ENCODE data around the gene KCNE1. TPM values are rescaled to one million over a fixed set of nuclear protein-coding genes. Genes with fewer than 3 reads are reported as not detected.

KCNE1 gene
- total RNA-seq, 1 experiment from 2014 or later: 0.13 TPM

DNA sequence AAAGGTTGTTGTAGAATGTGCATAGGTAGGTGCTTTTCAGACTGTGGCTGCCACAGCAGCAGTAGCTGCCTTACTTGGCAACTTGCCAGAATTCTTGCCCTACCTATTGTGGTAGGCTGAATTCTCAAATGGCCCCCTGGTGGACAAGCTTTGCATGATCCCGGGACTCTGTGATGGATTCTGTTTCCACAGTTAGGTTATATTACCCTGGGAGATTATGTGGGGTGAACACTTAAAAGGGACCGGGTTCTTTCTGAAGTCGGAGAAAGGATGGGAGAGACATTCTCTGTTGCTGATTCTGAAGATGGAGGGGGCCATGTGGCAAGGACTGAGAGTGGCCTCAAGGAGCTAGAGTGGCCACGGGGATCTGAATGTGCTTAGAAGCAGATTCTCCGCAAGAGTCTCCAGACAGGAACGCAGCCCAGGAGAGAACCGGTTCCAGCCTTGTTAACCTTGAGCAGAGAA lies 32.1 kb upstream of the KCNE1 start:
- ChIA-PET POLR2A (ENCODE audit: low non-redundant PET) (no interaction called here), CTCF (interaction anchor here (0.5 to 1.3 kb wide), 6 partner anchors 9 to 620 kb away, joined by 3 to 8 read pairs (median 4); no protein-coding TSS in a partner anchor)
- intact Hi-C loops (cut with micrococcal nuclease; ENCODE audit: unreplicated experiment): no loop called here
- Histone ChIP-seq H3K9me3 (ENCODE audit: low read depth, low read length, poor library complexity, severe bottlenecking) (no peaks in the 10 kb centered on the region), H3K27ac (ENCODE audit: low read depth, low read length, poor library complexity, severe bottlenecking) (no peak overlapping the region), H3K4me3 (ENCODE audit: low read depth, low read length, poor library complexity, severe bottlenecking) (no peak overlapping the region), H3K36me3 (ENCODE audit: insufficient read depth, low read length, poor library complexity, severe bottlenecking) (no peaks in the 10 kb centered on the region), H3K4me1 (ENCODE audit: insufficient read depth, low read length, poor library complexity, severe bottlenecking) (no peaks in the 10 kb centered on the region), H3K27me3 (replicated peaks; ENCODE audit: insufficient read depth, low read depth, low read length, poor library complexity) (no peaks in the 10 kb centered on the region)
- TF ChIP-seq EZH2 (IDR thresholded peaks at IDR 0.05; ENCODE audit: borderline replicate concordance, low read depth, low read length, poor library complexity, severe bottlenecking): no peak
- TF ChIP-seq, protein P1, sequence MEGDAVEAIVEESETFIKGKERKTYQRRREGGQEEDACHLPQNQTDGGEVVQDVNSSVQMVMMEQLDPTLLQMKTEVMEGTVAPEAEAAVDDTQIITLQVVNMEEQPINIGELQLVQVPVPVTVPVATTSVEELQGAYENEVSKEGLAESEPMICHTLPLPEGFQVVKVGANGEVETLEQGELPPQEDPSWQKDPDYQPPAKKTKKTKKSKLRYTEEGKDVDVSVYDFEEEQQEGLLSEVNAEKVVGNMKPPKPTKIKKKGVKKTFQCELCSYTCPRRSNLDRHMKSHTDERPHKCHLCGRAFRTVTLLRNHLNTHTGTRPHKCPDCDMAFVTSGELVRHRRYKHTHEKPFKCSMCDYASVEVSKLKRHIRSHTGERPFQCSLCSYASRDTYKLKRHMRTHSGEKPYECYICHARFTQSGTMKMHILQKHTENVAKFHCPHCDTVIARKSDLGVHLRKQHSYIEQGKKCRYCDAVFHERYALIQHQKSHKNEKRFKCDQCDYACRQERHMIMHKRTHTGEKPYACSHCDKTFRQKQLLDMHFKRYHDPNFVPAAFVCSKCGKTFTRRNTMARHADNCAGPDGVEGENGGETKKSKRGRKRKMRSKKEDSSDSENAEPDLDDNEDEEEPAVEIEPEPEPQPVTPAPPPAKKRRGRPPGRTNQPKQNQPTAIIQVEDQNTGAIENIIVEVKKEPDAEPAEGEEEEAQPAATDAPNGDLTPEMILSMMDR (conservative IDR thresholded peaks at IDR 0.05; ENCODE audit: low read depth, low read length): peak; percentile 62
- no TSS peak for BruUV-seq (replicated peaks)
- DNase-seq (ENCODE audit: low spot score): peak; percentile 83

DNA sequence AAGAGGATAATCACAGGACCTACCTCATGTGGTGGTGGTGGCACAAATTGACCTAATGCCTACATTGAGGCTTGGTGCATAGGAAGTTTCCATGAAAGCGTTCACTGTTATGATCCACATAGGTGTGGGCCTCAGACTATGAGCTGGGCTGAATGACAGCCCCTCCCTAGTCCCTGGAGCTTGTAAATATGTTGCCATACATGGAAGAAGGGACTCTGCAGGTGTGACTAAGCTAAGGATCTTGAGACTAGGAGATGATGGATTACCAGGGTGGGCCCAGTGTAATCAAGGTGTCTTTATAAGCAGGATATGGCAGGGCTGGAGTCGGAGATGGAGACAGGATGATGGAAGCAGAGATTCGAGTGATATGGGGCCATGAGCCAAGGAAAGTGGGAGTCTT lies 31.0 kb upstream of the KCNE1 start:
- Histone ChIP-seq H3K27ac (ENCODE audit: low read depth, low read length, poor library complexity, severe bottlenecking) (no peak overlapping the region), H3K4me3 (ENCODE audit: low read depth, low read length, poor library complexity, severe bottlenecking) (no peak overlapping the region), H3K27me3 (replicated peaks; ENCODE audit: insufficient read depth, low read depth, low read length, poor library complexity) (no peaks in the 10 kb centered on the region), H3K9me3 (ENCODE audit: low read depth, low read length, poor library complexity, severe bottlenecking) (no peaks in the 10 kb centered on the region), H3K36me3 (ENCODE audit: insufficient read depth, low read length, poor library complexity, severe bottlenecking) (no peaks in the 10 kb centered on the region), H3K4me1 (ENCODE audit: insufficient read depth, low read length, poor library complexity, severe bottlenecking) (no peaks in the 10 kb centered on the region)
- no peak for DNase-seq (ENCODE audit: low spot score)
- TF ChIP-seq, protein P1 (conservative IDR thresholded peaks at IDR 0.05; ENCODE audit: low read depth, low read length): no peak
- no peak for TF ChIP-seq EZH2 (IDR thresholded peaks at IDR 0.05; ENCODE audit: borderline replicate concordance, low read depth, low read length, poor library complexity, severe bottlenecking)
- ChIA-PET POLR2A (ENCODE audit: low non-redundant PET) (no interaction called here), CTCF (no interaction called here)
- intact Hi-C loops (cut with micrococcal nuclease; ENCODE audit: unreplicated experiment): no loop called here
- no TSS peak for BruUV-seq (replicated peaks)

DNA sequence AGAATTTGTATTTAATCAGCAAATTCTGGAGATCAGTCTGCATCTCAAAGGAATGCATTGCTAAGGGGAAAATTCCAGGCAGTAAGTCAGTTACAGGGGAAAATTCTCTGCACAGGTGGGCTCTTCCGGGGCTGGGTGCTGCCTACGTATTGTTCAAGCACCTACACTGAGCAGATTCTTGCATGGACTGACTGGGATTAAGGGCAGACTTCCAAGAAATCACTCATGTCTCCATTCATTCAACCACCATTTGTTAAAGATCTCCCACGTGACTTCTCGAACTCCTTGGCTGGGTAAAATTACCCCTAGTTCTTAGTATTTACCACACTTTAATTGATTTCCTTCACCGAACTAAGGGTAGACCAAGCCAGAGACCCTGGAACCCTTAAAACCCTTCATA lies 28.2 kb upstream of the KCNE1 start:
- no peaks in the 10 kb centered on the region for H3K9me3 ChIP-seq (ENCODE audit: low read depth, low read length, poor library complexity, severe bottlenecking)
- intact Hi-C loops (cut with micrococcal nuclease; ENCODE audit: unreplicated experiment): no loop called here
- TF ChIP-seq EZH2 (IDR thresholded peaks at IDR 0.05; ENCODE audit: borderline replicate concordance, low read depth, low read length, poor library complexity, severe bottlenecking): no peak
- TF ChIP-seq, protein P1 (conservative IDR thresholded peaks at IDR 0.05; ENCODE audit: low read depth, low read length): no peak
- no TSS peak for BruUV-seq (replicated peaks)
- H3K27me3 ChIP-seq (replicated peaks; ENCODE audit: insufficient read depth, low read depth, low read length, poor library complexity): no peaks in the 10 kb centered on the region
- DNase-seq (ENCODE audit: low spot score): no peak
- POLR2A ChIA-PET (ENCODE audit: low non-redundant PET): no interaction called here
- no peak overlapping the region for H3K27ac ChIP-seq (ENCODE audit: low read depth, low read length, poor library complexity, severe bottlenecking)
- H3K36me3 ChIP-seq (ENCODE audit: insufficient read depth, low read length, poor library complexity, severe bottlenecking): no peaks in the 10 kb centered on the region
- H3K4me3 ChIP-seq (ENCODE audit: low read depth, low read length, poor library complexity, severe bottlenecking): no peak overlapping the region
- no peaks in the 10 kb centered on the region for H3K4me1 ChIP-seq (ENCODE audit: insufficient read depth, low read length, poor library complexity, severe bottlenecking)
- CTCF ChIA-PET: no interaction called here
